Spleen (tissue), 11 donors: Measurements from ENCODE around the gene PLXNA2. TPM values are rescaled to one million over a fixed set of nuclear protein-coding genes. Genes with fewer than 3 reads are reported as not detected.

Source experiments
- DNase-seq: peaks from one replicate; pipeline ENCODE4 v3.0.0-alpha.2; 2020
- H3K27ac ChIP-seq, 8 donors: fragments of 200-600 bp; sonication (generic) in 7 of 8; 1 replicate in 4 of 8; 2 replicates in 4 of 8; pipeline versions ENCODE4 v1.5.0 to v1.8.0; 2016 to 2021; ENCODE audit warnings: inconsistent platforms in 4 of 8, mild to moderate bottlenecking in 4 of 8, moderate library complexity in 1 of 8
- H3K27me3 ChIP-seq, 7 donors: fragments of 200-600 bp; sonication (generic) in 6 of 7; replicated peaks in 1 of 7; 1 replicate in 4 of 7; 2 replicates in 3 of 7; pipeline versions ENCODE4 v1.5.0 to v1.8.0; 2016 to 2021; ENCODE audit warnings: inconsistent platforms in 3 of 7, mild to moderate bottlenecking in 1 of 7
- H3K36me3 ChIP-seq, 6 donors: fragments of 200-600 bp; sonication (generic) in 5 of 6; 1 replicate in 4 of 6; 2 replicates in 2 of 6; pipeline versions ENCODE4 v1.5.0 to v1.8.0; 2016 to 2021; ENCODE audit warnings: inconsistent platforms in 2 of 6
- H3K4me1 ChIP-seq, 6 donors: fragments of 200-600 bp; sonication (generic) in 5 of 6; 1 replicate in 3 of 6; 2 replicates in 3 of 6; pipeline versions ENCODE4 v1.5.0 to v1.8.0; 2016 to 2021; ENCODE audit warnings: inconsistent platforms in 3 of 6
- H3K4me3 ChIP-seq, 8 donors: fragments of 200-600 bp; sonication (generic) in 7 of 8; 1 replicate in 4 of 8; 2 replicates in 4 of 8; pipeline versions ENCODE4 v1.5.0 to v1.8.0; 2016 to 2021; ENCODE audit warnings: inconsistent platforms in 4 of 8, mild to moderate bottlenecking in 4 of 8, moderate library complexity in 2 of 8
- H3K9me3 ChIP-seq, 8 donors: fragments of 200-600 bp; sonication (generic) in 7 of 8; 1 replicate in 4 of 8; 2 replicates in 4 of 8; pipeline versions ENCODE4 v1.5.0 to v1.8.0; 2016 to 2021; ENCODE audit warnings: inconsistent platforms in 4 of 8
- POLR2A ChIP-seq, 3 donors: fragments of 450-650 bp; IDR thresholded peaks; one replicate each; pipeline ENCODE4 v1.5.1; 2017; ENCODE audit warnings: antibody characterized with exemption in 3 of 3, mild to moderate bottlenecking in 1 of 3
- POLR2AphosphoS5 ChIP-seq, 3 donors: sonication (generic); formaldehyde crosslinking; IDR thresholded peaks; one replicate each; pipeline ENCODE4 v1.5.1; 2017; ENCODE audit warnings: antibody characterized with exemption in 3 of 3
- WGBS, 5 donors: extraction: QIAGEN DNeasy Blood & Tissue Kit in 3 of 5; methylation state at CpG; one replicate each; pipeline versions ENCODE4 v1.1.5 to v1.1.7; 2013 to 2018; 5-methylcytosine and 5-hydroxymethylcytosine counted together
- intact Hi-C: fragments of 100-400 bp; cut with DNase I; formaldehyde crosslinking; loops from one replicate; pipeline ENCODE4 v1.15.0; 2023; ENCODE audit warnings: low total_unique reads
- polyA plus RNA-seq, 3 donors: library from polyadenylated mRNA; stranded (reverse); fragments of 200-250 nt; gene quantifications; one replicate each; pipeline ENCODE4 v1.2.1, GENCODE V29; 2013
- small RNA-seq, 4 donors: library from RNA; depleted of rRNA; stranded (forward); fragments of <200 nt; gene quantifications; one replicate each; pipeline ENCODE3, GENCODE V24; 2016
- total RNA-seq, 7 donors: library from RNA; depleted of rRNA in 3 of 7; stranded (reverse); fragments of >200 nt in 3 of 7; fragmentation: NEBNext Ultra II Directional in 4 of 7; extraction: Animal tissue kit (Norgen Biotek cat#: 25700) in 4 of 7; gene quantifications; one replicate each; pipeline versions ENCODE4 v1.1.0 to v1.2.1, GENCODE V29; 2016 to 2021
- TF ChIP-seq, protein P1 (sequence below), 11 experiments: fragments of 200-600 bp in 7 of 11; fragments of 450-650 bp in 4 of 11; sonication (generic) in 4 of 11; IDR thresholded peaks in 8 of 11; conservative IDR thresholded peaks in 3 of 11; 1 replicate in 7 of 11; 2 replicates in 4 of 11; pipeline versions ENCODE4 v1.4.0 to v1.8.0; 2016 to 2021; ENCODE audit warnings: antibody characterized with exemption in 11 of 11, inconsistent platforms in 4 of 11, mild to moderate bottlenecking in 1 of 11
- donor health status: healthy with polysubstance abuse.
- donor health status: DM: no; HTN: no; CAD: no; lungs with moderate emphysema.
- donor health status: DM: no; HTN: no; CAD: no.
- donor health status: Bipolar disorder and iron deficiency.
- donor health status: healthy.
- donor health status: DM: no; HTN: no; CAD: no.
- donor health status: DM: yes; HTN: yes; CAD: no.

Gene PLXNA2
- total and polyA plus RNA-seq, 10 donors = 0.93 to 16.9 (median 7.0) TPM

- TF ChIP-seq POLR2AphosphoS5 (IDR thresholded peaks at IDR 0.05) (no peak), POLR2A (IDR thresholded peaks at IDR 0.05) (no peak)
- TF ChIP-seq, protein P1, sequence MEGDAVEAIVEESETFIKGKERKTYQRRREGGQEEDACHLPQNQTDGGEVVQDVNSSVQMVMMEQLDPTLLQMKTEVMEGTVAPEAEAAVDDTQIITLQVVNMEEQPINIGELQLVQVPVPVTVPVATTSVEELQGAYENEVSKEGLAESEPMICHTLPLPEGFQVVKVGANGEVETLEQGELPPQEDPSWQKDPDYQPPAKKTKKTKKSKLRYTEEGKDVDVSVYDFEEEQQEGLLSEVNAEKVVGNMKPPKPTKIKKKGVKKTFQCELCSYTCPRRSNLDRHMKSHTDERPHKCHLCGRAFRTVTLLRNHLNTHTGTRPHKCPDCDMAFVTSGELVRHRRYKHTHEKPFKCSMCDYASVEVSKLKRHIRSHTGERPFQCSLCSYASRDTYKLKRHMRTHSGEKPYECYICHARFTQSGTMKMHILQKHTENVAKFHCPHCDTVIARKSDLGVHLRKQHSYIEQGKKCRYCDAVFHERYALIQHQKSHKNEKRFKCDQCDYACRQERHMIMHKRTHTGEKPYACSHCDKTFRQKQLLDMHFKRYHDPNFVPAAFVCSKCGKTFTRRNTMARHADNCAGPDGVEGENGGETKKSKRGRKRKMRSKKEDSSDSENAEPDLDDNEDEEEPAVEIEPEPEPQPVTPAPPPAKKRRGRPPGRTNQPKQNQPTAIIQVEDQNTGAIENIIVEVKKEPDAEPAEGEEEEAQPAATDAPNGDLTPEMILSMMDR (IDR thresholded peaks at IDR 0.05 in 8 of 11, conservative IDR thresholded peaks at IDR 0.05 in 3 of 11) = no peak
- WGBS, 5 donors = 84 to 93% (median 90%) methylated on average over 4 of the region's 4 CpGs
- Histone ChIP-seq H3K27ac (no peak overlapping the region), H3K4me3 (no peak overlapping the region), H3K27me3 (peaks cover 0 to 9% (median 0%) of the 10 kb centered on the region in 7 donors), H3K36me3 (no peaks in the 10 kb centered on the region), H3K9me3 (no peaks in the 10 kb centered on the region), H3K4me1 (no peaks in the 10 kb centered on the region)
- no peak for DNase-seq
- intact Hi-C loops = no loop called here
Measured at GRCh38 chr1:207978441-207978840, 265.7 kb downstream of the PLXNA2 start.

DNA sequence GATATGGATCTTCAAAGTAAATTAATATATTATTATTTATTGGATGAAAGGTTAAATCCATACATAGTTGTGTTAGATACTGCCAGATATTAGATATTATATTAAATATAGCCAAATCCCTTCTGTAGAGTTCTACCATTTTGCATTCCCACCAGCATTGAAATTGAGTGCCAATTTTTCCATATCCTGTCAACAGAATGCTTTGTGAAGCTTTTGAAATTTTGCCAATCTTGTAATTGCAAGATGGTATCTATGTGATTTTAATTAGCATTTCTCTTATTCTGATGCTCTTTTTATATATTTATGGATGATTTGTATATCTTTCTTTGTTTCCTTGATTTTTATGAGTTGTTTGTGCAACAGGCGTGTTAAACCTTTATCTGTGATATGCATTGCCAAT, 266.3 kb downstream of the PLXNA2 start:
- Histone ChIP-seq H3K9me3 (no peaks in the 10 kb centered on the region), H3K4me3 (no peak overlapping the region), H3K4me1 (no peaks in the 10 kb centered on the region), H3K36me3 (no peaks in the 10 kb centered on the region), H3K27me3 (peaks cover 0 to 14% (median 0%) of the 10 kb centered on the region in 7 donors), H3K27ac (no peak overlapping the region)
- DNase-seq = no peak
- intact Hi-C loops = no loop called here
- 90 to 97% (median 94%) methylated on average over 1 of the region's 1 CpG for WGBS, 5 donors
- TF ChIP-seq POLR2A (IDR thresholded peaks at IDR 0.05) (no peak), POLR2AphosphoS5 (IDR thresholded peaks at IDR 0.05) (no peak)
- TF ChIP-seq, protein P1 (IDR thresholded peaks at IDR 0.05 in 8 of 11, conservative IDR thresholded peaks at IDR 0.05 in 3 of 11) = no peak

DNA sequence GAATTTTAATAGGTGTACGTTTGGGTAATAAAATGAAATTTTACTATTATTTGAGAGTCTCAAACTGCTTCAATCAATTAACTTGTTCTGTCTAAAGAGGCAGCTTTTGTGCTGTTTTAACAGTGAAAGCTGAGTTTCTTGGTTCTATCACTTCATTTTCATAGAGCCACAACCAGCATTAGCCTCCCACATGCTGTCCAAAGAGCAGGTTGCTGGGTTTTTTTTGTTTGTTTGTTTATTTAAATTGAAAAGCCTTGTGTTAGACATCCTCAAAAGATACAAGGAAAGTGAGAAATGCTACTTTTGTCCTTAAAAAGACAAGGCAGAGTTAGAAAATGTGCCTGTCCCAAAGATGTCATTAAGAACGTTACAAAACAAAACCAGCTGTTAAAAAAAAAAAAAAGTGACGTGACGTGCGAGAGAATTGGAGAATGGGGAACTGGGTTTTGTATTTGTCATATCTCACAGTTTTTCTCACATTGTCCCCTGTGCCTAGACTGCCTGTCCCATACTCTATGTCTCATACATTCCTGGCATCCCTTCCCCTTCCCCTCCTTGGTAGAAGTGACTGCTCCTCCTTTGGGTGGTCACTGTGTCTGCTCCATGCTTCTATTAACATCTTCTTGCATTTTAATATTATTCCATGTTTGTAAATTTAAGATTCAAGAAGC, 270.2 kb downstream of the PLXNA2 start:
- DNase-seq = no peak
- Histone ChIP-seq H3K27me3 (peaks cover 0 to 12% (median 0%) of the 10 kb centered on the region in 7 donors), H3K9me3 (no peaks in the 10 kb centered on the region), H3K36me3 (no peaks in the 10 kb centered on the region), H3K4me3 (no peak overlapping the region), H3K4me1 (no peaks in the 10 kb centered on the region), H3K27ac (no peak overlapping the region)
- no peak for TF ChIP-seq POLR2AphosphoS5 (IDR thresholded peaks at IDR 0.05)
- TF ChIP-seq, protein P1 (IDR thresholded peaks at IDR 0.05 in 8 of 11, conservative IDR thresholded peaks at IDR 0.05 in 3 of 11) = no peak
- TF ChIP-seq POLR2A (IDR thresholded peaks at IDR 0.05) = no peak
- 33 to 53% (median 49%) methylated on average over 5 of the region's 5 CpGs for WGBS, 5 donors
- intact Hi-C loops = no loop called here

DNA sequence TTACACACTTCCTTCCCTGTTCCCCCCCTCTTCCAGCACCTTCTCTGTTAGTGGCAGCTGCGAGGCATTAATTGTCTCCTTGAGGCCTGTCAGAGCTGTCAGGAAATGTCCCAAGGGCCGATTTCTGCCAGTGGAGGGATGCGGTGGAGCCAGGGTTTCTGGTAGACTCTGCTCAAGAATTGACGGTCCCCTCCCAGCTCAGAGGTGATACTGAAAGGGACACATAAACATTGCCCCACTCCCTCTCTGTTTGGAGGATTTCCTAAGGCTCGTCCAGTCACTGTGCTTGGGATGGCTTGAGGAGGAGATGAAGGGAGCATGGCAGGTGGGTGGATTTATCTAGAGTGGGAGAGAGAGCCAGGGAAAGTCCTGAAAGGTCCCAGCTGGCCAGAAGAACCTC, 271.8 kb downstream of the PLXNA2 start:
- intact Hi-C loops = no loop called here
- Histone ChIP-seq H3K36me3 (no peaks in the 10 kb centered on the region), H3K27me3 (peaks cover 0 to 12% (median 0%) of the 10 kb centered on the region in 7 donors), H3K4me1 (no peaks in the 10 kb centered on the region), H3K27ac (no peak overlapping the region), H3K9me3 (no peaks in the 10 kb centered on the region), H3K4me3 (no peak overlapping the region)
- WGBS, 5 donors = 13 to 25% (median 17%) methylated on average over 5 of the region's 5 CpGs
- TF ChIP-seq POLR2A (IDR thresholded peaks at IDR 0.05) (no peak), POLR2AphosphoS5 (IDR thresholded peaks at IDR 0.05) (no peak)
- TF ChIP-seq, protein P1 (IDR thresholded peaks at IDR 0.05 in 8 of 11, conservative IDR thresholded peaks at IDR 0.05 in 3 of 11) = no peak
- no peak for DNase-seq

Small RNA genes within 50 kb of the gene (small RNA-seq; reads per million reads assigned to genes)
- 0 reads per million in 4 donors for gene AL606753.1
